Loucy (cell line): ENCODE data around the gene SLX9.

Experiments
- CTCF ChIP-seq: fragments of 200-600 bp; sonication (generic); conservative IDR thresholded peaks from 2 replicates; pipeline ENCODE4 v1.5.1; 2014; ENCODE audit warnings: mild to moderate bottlenecking, antibody characterized with exemption, low read length
- EZH2phosphoT487 ChIP-seq: fragments of 200-600 bp; IDR thresholded peaks from 2 replicates; pipeline ENCODE4 v1.6.1; 2018; ENCODE audit warnings: antibody characterized with exemption, mild to moderate bottlenecking, moderate library complexity, borderline replicate concordance

GRCh38 chr21:44952116-44952928 is 12.5 kb downstream of the SLX9 start:
- TF ChIP-seq CTCF (no peak), EZH2phosphoT487 (no peak)
